Measurements from ENCODE around the gene CRYBB1. TPM values are rescaled to one million over a fixed set of nuclear protein-coding genes. Genes with fewer than 3 reads are reported as not detected.

The CRYBB1 gene
- total and polyA plus RNA-seq, 9 donors, result 0.26 to 1.4 (median 0.37) TPM; not detected in 2

GRCh38 chr22:26551568-26551967 is 66.3 kb downstream of the CRYBB1 start:
- DNase-seq, result no peak
- no peak overlapping the region for H3K27ac ChIP-seq
- no peaks in the 10 kb centered on the region for H3K36me3 ChIP-seq
- no peaks in the 10 kb centered on the region for H3K4me1 ChIP-seq (ENCODE audit: insufficient read depth)
- TF ChIP-seq CTCF (IDR thresholded peaks at IDR 0.05), result no peak
- TF ChIP-seq EP300 (IDR thresholded peaks at IDR 0.05), result no peak
- TF ChIP-seq POLR2A (IDR thresholded peaks at IDR 0.05), result no peak
- 83 to 94% (median 89%) methylated on average over 2 of the region's 2 CpGs for WGBS, 3 donors
- no peaks in the 10 kb centered on the region for H3K9me3 ChIP-seq
- H3K27me3 ChIP-seq, result no peaks in the 10 kb centered on the region
- H3K4me3 ChIP-seq, result no peak overlapping the region
- intact Hi-C loops (cut with DNase I), result no loop called here

- intact Hi-C loops (cut with DNase I), result no loop called here
- Histone ChIP-seq H3K4me3 (no peak overlapping the region), H3K4me1 (ENCODE audit: insufficient read depth) (no peaks in the 10 kb centered on the region), H3K27ac (no peak overlapping the region), H3K36me3 (no peaks in the 10 kb centered on the region), H3K9me3 (no peaks in the 10 kb centered on the region), H3K27me3 (no peaks in the 10 kb centered on the region)
- DNase-seq, result no peak
- TF ChIP-seq CTCF (IDR thresholded peaks at IDR 0.05), result no peak
- TF ChIP-seq POLR2A (IDR thresholded peaks at IDR 0.05), result no peak
- TF ChIP-seq EP300 (IDR thresholded peaks at IDR 0.05), result no peak
- 41 to 61% (median 57%) methylated on average over 8 of the region's 8 CpGs for WGBS, 3 donors
Measured at GRCh38 chr22:26550498-26551033, 67.3 kb downstream of the CRYBB1 start.

- no peaks in the 10 kb centered on the region for H3K36me3 ChIP-seq
- H3K27me3 ChIP-seq, result no peaks in the 10 kb centered on the region
- no peak overlapping the region for H3K4me3 ChIP-seq
- H3K9me3 ChIP-seq, result no peaks in the 10 kb centered on the region
- intact Hi-C loops (cut with DNase I), result no loop called here
- H3K4me1 ChIP-seq (ENCODE audit: insufficient read depth), result no peaks in the 10 kb centered on the region
- WGBS, 3 donors, result 92 to 97% (median 94%) methylated on average over 4 of the region's 4 CpGs
- no peak overlapping the region for H3K27ac ChIP-seq
- DNase-seq, result no peak
- TF ChIP-seq POLR2A (IDR thresholded peaks at IDR 0.05) (no peak), EP300 (IDR thresholded peaks at IDR 0.05) (no peak), CTCF (IDR thresholded peaks at IDR 0.05) (no peak)
Measured at GRCh38 chr22:26549902-26550497, 67.8 kb downstream of the CRYBB1 start.

MicroRNA genes within 50 kb of the gene (microRNA counts, 767-probe panel; counts per million panel counts)
- 530 counts per million, percentile 78 among the panel's probes with 10 or more counts for microRNA hsa-miR-548j

Small RNA genes lying within 50 kb of the gene (microRNA-seq; reads per million reads assigned to microRNA genes)
- 0 to 0.47 (median 0.36) reads per million in 3 donors for gene MIR548J

Small RNA genes lying within 50 kb of the gene (small RNA-seq; reads per million reads assigned to genes)
- gene MIR548J (not detected), gene RF01874 (not detected)

Other genes with a start within 250 kb of the CRYBB1 start
- 1 to 10 TPM in 1 of 7 donors, under 1 TPM in 6; 0.34 to 1.4 (median 0.55) TPM for gene ASPHD2, start 188.8 kb downstream of the CRYBB1 start, total RNA-seq
- under 1 TPM; 0.28 to 0.52 TPM for gene ASPHD2, start 188.8 kb downstream of the CRYBB1 start, polyA plus RNA-seq
- 10 to 100 TPM; 24.1 to 37.8 (median 34.0) TPM for gene HPS4, start 134.2 kb downstream of the CRYBB1 start, total RNA-seq
- 10 to 100 TPM; 18.9 to 27.5 TPM for gene HPS4, start 134.2 kb downstream of the CRYBB1 start, polyA plus RNA-seq
- 10 to 100 TPM in 5 of 7 donors, 1 to 10 TPM in 2; 7.3 to 25.2 (median 18.4) TPM for gene SRRD, start 134.2 kb downstream of the CRYBB1 start, total RNA-seq
- 10 to 100 TPM in 1 of 2 donors, 1 to 10 TPM in 1; 8.2 to 23.4 TPM for gene SRRD, start 134.2 kb downstream of the CRYBB1 start, polyA plus RNA-seq
- gene TFIP11, start 105.6 kb downstream of the CRYBB1 start, total RNA-seq, result 10 to 100 TPM; 10.8 to 31.0 (median 26.3) TPM
- gene TFIP11, start 105.6 kb downstream of the CRYBB1 start, polyA plus RNA-seq, result 10 to 100 TPM; 14.0 to 28.9 TPM
- 10 to 100 TPM; 10.5 to 28.5 (median 15.5) TPM for gene TPST2, start 27.9 kb downstream of the CRYBB1 start, total RNA-seq
- 10 to 100 TPM; 14.7 to 15.0 TPM for gene TPST2, start 27.9 kb downstream of the CRYBB1 start, polyA plus RNA-seq
- gene CRYBA4, start 3.9 kb upstream of the CRYBB1 start, total RNA-seq, result under 1 TPM in 1 of 7 donors, not detected in 6; 0.59 TPM
- not detected for gene CRYBA4, start 3.9 kb upstream of the CRYBB1 start, polyA plus RNA-seq
- gene MIAT, start 39.6 kb upstream of the CRYBB1 start, total RNA-seq, result under 1 TPM; 0.34 to 0.85 (median 0.56) TPM
- under 1 TPM; 0.15 to 0.97 TPM for gene MIAT, start 39.6 kb upstream of the CRYBB1 start, polyA plus RNA-seq